ENCODE results near the gene SPRYD3. TPM values are rescaled to one million over a fixed set of nuclear protein-coding genes. Genes with fewer than 3 reads are reported as not detected.

Gene SPRYD3
- total RNA-seq, 6 donors from 2014 or later = 34.8 to 53.3 (median 46.7) TPM

Small RNAs within 50 kb of the gene (small RNA-seq; reads per million reads assigned to genes)
- gene MIR6757 = 0 to 0.22 (median 0) reads per million in 4 donors

Other genes starting within 250 kb of the SPRYD3 start
- gene KRT79, start 245.1 kb downstream of the SPRYD3 start, total RNA-seq = 1 to 10 TPM in 3 of 6 donors, under 1 TPM in 1, not detected in 2; 0.30 to 8.9 (median 1.3) TPM
- under 1 TPM in 2 of 6 donors, not detected in 4; 0.13 to 0.30 TPM for gene KRT78, start 230.4 kb downstream of the SPRYD3 start, total RNA-seq
- gene KRT8, start 174.3 kb downstream of the SPRYD3 start, total RNA-seq = 1,000 to 10,000 TPM in 1 of 6 donors, 100 to 1,000 TPM in 4, 10 to 100 TPM in 1; 90.1 to 1,458 (median 358) TPM
- 1,000 to 10,000 TPM in 1 of 6 donors, 100 to 1,000 TPM in 4, 10 to 100 TPM in 1; 99.5 to 1,221 (median 355) TPM for gene KRT18, start 130.3 kb downstream of the SPRYD3 start, total RNA-seq
- gene EIF4B, start 72.9 kb downstream of the SPRYD3 start, total RNA-seq = 100 to 1,000 TPM; 222 to 451 (median 363) TPM
- 100 to 1,000 TPM in 5 of 6 donors, 10 to 100 TPM in 1; 99.1 to 703 (median 197) TPM for gene TNS2, start 29.3 kb downstream of the SPRYD3 start, total RNA-seq
- gene IGFBP6, start 18.3 kb upstream of the SPRYD3 start, total RNA-seq = 100 to 1,000 TPM in 1 of 6 donors, 10 to 100 TPM in 5; 12.6 to 112 (median 48.9) TPM
- 1 to 10 TPM in 1 of 6 donors, under 1 TPM in 2, not detected in 3; 0.11 to 3.1 (median 0.13) TPM for gene SOAT2, start 24.1 kb upstream of the SPRYD3 start, total RNA-seq
- 10 to 100 TPM in 5 of 6 donors, 1 to 10 TPM in 1; 9.6 to 52.4 (median 24.0) TPM for gene ZNF740, start 101.3 kb upstream of the SPRYD3 start, total RNA-seq
- gene CSAD, start 101.5 kb upstream of the SPRYD3 start, total RNA-seq = 100 to 1,000 TPM in 1 of 6 donors, 10 to 100 TPM in 5; 19.8 to 164 (median 28.6) TPM
- 10 to 100 TPM in 1 of 6 donors, 1 to 10 TPM in 5; 3.1 to 12.9 (median 4.7) TPM for gene ITGB7, start 127.9 kb upstream of the SPRYD3 start, total RNA-seq
- gene RARG, start 152.8 kb upstream of the SPRYD3 start, total RNA-seq = 10 to 100 TPM; 21.2 to 43.0 (median 32.1) TPM
- gene ESPL1, start 188.9 kb upstream of the SPRYD3 start, total RNA-seq = 1 to 10 TPM; 1.5 to 5.3 (median 2.1) TPM
- gene PFDN5, start 216.2 kb upstream of the SPRYD3 start, total RNA-seq = 100 to 1,000 TPM; 374 to 580 (median 445) TPM
- gene MYG1, start 220.3 kb upstream of the SPRYD3 start, total RNA-seq = 10 to 100 TPM; 29.1 to 50.7 (median 34.8) TPM
- 100 to 1,000 TPM in 1 of 6 donors, 10 to 100 TPM in 5; 27.2 to 138 (median 40.4) TPM for gene AAAS, start 242.2 kb upstream of the SPRYD3 start, total RNA-seq

Measured in upper lobe of left lung (tissue), 6 donors.